Fibroblast of mammary gland (primary cell): ENCODE results near the gene OGDHL.
"Not testable (repeated sequence)": the region's sequence is repeated elsewhere in the genome, so short reads cannot be mapped to it uniquely, and the experiment has no call there.

Experiments used
- DNase-seq: peaks from one replicate; pipeline ENCODE4 v3.0.0-alpha.2; 2010; ENCODE audit warnings: low read depth
- H3K4me3 ChIP-seq: 2 replicates; pipeline ENCODE4 v1.5.1; 2011; ENCODE audit warnings: low read depth, mild to moderate bottlenecking, low read length, moderate library complexity; ENCODE audit not compliant: control insufficient read depth
- CTCF ChIP-seq: conservative IDR thresholded peaks from 2 replicates; pipeline ENCODE4 v1.5.1; 2011; ENCODE audit warnings: low read depth, low read length, inconsistent platforms; ENCODE audit not compliant: control insufficient read depth, insufficient read depth

Gene OGDHL

GRCh38 chr10:49781247-49781646, 19.1 kb upstream of the OGDHL start:
- DNase-seq: peak; percentile 42
- no peak for TF ChIP-seq CTCF
- no peak overlapping the region for H3K4me3 ChIP-seq

DNA sequence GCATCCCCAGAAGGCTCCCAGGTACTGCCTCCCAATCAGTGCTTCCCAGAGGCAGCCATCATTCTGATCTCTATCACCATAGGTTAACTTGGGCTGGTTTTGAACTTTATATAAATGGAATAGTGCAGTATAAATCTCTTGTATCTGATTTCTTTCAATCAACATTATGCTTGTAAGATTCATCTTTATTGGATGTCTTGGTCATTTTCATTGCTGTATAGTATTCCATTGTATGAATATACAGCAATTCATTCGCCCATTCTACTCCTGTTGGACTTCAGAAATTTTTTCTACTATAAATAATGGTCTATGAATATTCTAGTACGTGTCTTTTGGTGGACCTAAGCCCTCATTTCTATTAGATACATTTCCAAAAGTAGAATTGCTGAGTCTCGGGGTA, 16.1 kb upstream of the OGDHL start:
- TF ChIP-seq CTCF: no peak
- H3K4me3 ChIP-seq: no peak overlapping the region
- DNase-seq: no peak

DNA sequence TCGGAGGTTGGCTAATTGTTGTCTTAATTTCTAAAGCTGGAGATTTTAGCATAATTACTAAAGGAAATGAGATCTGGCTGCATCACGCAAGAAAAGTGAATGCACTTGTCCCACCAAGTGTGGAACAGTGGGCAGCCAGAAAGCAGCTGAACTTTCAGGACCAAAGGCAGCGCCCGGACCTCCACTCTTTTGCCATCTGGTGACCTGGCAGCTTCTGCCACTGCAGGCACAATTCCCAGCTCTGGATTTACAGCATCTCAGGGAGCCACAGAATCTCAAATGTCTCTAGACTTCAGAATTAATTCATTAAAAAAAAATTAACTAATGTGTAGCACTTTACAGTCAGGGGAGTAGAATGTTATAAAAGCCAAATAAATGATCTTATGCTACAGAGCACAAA, 14.7 kb upstream of the OGDHL start:
- DNase-seq: no peak
- H3K4me3 ChIP-seq: no peak overlapping the region
- no peak for TF ChIP-seq CTCF

DNA sequence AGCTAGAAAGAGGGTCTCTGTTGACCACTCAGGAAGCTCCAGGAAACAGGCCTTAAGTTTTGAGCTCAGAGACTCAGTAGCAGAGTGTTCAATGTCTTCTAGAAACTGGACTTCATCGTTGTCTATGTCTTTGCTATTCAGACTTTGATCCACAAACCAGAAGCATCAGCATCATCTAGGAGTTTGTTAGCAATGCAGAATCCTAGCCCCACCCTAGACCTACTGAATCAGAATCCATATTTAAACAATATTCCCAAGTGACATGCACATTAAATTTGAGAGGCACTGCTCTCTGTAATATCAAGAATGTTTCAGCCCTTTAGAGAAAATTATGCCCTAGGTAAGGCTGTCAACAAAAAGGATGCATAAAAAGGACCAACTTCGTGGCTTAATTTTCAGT, 12.9 kb upstream of the OGDHL start:
- no peak for DNase-seq
- no peak overlapping the region for H3K4me3 ChIP-seq
- no peak for TF ChIP-seq CTCF

DNA sequence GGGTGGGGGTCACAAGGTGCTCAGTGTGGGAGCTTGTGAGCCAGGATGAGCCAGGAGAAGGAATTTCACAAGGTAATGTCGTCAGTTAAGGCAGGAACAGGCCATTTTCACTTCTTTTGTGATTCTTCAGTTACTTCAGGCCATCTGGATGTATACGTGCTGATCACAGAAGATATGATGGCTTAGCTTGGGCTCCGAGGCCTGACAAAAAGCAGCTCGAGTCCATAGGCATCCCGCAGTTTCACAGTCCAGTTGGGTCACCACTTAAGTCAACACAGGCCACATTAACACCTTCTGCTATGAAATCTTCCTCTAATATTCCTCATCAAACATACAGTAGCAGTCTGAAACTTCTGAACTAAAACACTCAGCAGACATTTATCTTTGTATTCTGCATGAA, 10.8 kb upstream of the OGDHL start:
- DNase-seq, H3K4me3 ChIP-seq: not testable (repeated sequence)

GRCh38 chr10:49771046-49771445, 8.9 kb upstream of the OGDHL start:
- not testable (repeated sequence) for DNase-seq, H3K4me3 ChIP-seq

DNA sequence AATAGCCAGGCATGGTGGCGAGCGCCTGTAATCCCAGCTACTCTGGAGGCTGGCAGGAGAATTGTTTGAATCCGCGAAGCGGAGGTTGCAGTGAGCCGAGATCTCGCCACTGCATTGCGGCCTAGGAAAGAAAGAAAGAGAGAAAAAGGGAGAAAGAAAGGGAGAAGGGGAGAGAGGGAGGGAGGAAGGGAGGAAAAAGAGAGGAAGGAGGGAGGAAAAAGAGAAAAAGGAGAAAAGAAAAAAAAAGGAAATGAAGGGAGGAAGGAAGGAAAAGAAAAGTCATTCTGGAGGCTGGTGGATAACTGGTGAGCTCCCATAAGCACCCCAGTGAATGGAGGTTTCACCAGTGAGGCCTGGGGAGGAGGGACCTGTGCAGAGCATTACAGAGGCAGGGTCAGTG, 7.6 kb upstream of the OGDHL start:
- no peak for DNase-seq
- H3K4me3 ChIP-seq: no peak overlapping the region
- no peak for TF ChIP-seq CTCF

DNA sequence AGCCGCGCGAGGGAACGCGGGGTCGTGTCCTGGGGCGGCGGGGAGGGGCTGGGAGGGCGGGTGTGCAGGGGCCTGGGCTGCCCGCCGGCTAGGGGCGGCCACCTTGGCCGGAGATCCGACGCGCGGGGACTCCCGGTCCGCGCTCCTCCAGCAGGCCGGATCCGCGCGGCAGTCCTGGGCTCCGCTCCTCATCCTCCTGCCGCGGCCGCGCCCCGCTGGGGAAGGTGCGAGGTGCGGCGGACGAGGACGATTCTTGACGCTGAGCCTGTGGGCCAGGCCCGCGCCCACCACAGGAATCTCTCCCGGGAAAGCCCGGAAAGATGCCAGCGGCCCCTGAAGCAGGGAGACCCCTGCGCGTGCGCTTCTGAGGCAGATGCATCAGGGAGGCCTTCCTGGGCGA, 6.6 kb upstream of the OGDHL start:
- TF ChIP-seq CTCF: no peak
- H3K4me3 ChIP-seq: no peak overlapping the region
- no peak for DNase-seq
